Prostate gland (tissue), 2 donors: ENCODE data around the gene TTLL6. TPM values are rescaled to one million over a fixed set of nuclear protein-coding genes. Genes with fewer than 3 reads are reported as not detected.

Source experiments
- DNase-seq: peaks from one replicate; pipeline ENCODE4 v3.0.0-alpha.2; 2019; ENCODE audit warnings: low spot score
- H3K27ac ChIP-seq, 2 donors: fragments of 200-600 bp; sonication (generic); 2 replicates each; pipeline ENCODE4 v1.5.1; 2017 to 2019
- H3K27me3 ChIP-seq: fragments of 200-600 bp; sonication (generic); replicated peaks from 2 replicates; pipeline ENCODE4 v1.5.1; 2019; ENCODE audit not compliant: insufficient read depth
- H3K36me3 ChIP-seq, 2 donors: fragments of 200-600 bp; sonication (generic); 1 replicate in 1 of 2; 2 replicates in 1 of 2; pipeline versions ENCODE4 v1.5.1 to v1.8.1; 2017 to 2019
- H3K4me1 ChIP-seq: fragments of 200-600 bp; sonication (generic); replicated peaks from 2 replicates; pipeline ENCODE4 v1.5.1; 2019
- H3K4me3 ChIP-seq, 2 donors: fragments of 200-600 bp; sonication (generic); 2 replicates each; pipeline ENCODE4 v1.5.1; 2017 to 2019
- H3K9me3 ChIP-seq: fragments of 200-600 bp; sonication (generic); 2 replicates; pipeline ENCODE4 v1.5.1; 2017
- POLR2A ChIP-seq: fragments of 450-650 bp; IDR thresholded peaks from one replicate; pipeline ENCODE4 v1.6.1; 2016; ENCODE audit warnings: antibody characterized with exemption, mild to moderate bottlenecking
- POLR2AphosphoS5 ChIP-seq: sonication (generic); formaldehyde crosslinking; IDR thresholded peaks from one replicate; pipeline ENCODE4 v1.6.1; 2017; ENCODE audit warnings: antibody characterized with exemption
- WGBS: methylation state at CpG from one replicate; pipeline ENCODE4 v1.1.5; 2018; 5-methylcytosine and 5-hydroxymethylcytosine counted together
- intact Hi-C: fragments of 100-400 bp; cut with DNase I; formaldehyde crosslinking; loops from one replicate; pipeline ENCODE4 v1.14.2; 2022
- total RNA-seq, 2 donors: library from RNA; depleted of rRNA; stranded (reverse); fragments of >200 nt; gene quantifications; one replicate each; pipeline ENCODE4 v1.1.0, GENCODE V29; 2016
- TF ChIP-seq, protein P1 (sequence below), 4 experiments: fragments of 200-600 bp in 2 of 4; fragments of 450-650 bp in 2 of 4; sonication (generic) in 2 of 4; IDR thresholded peaks; 1 replicate in 3 of 4; 2 replicates in 1 of 4; pipeline ENCODE4 v1.5.1; 2016 to 2019; ENCODE audit warnings: antibody characterized with exemption in 4 of 4, mild to moderate bottlenecking in 2 of 4, moderate library complexity in 2 of 4

Gene TTLL6
- total RNA-seq: 1 to 10 TPM in 1 of 2 donors, under 1 TPM in 1; 0.23 to 4.0 TPM

DNA sequence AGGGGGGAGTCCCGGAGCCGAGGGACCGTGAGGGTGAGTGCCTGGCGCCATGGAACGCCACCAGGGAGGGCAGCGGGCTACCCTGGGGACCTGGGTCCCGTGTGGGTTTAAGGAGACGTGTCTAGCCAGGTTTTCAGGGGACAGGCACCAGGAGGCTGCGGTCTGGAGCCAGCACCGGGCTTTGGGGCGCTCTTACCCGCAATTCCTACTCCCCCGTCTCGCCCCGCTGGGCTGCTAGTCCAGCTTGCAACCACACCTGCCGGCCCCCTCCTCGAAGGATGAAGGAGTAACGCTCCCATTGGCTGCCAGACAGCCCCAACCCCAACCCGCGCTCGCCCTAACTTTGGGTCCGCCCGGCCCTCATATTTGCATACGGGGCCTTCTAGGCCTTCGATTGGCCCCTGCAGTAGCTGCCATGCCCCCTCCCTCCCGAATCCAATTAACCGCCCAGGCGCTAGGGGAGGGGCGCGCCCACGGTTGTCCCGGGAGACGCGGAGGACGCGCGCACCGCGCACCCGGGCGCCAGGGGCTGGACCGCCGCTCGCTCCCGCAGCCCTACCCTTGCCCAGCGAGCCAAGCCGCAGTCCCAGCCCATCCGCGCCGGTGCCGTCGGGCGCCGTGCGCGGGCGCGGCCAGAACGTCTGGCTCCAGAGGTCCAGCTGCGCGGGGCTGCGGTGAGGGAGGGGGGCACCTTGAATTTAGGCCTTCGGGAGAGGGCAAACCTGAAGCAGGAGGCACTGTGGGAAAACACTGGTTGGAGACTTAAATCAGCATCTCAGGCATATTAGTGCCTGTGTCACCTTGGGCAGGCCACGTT lies at the start of gene TTLL6:
Gene TTLL6, minus strand, starts transcription at position 456 of the 817 bp plus-strand sequence. Its CDS starts 157 bp downstream, at position 299.
- H3K27ac ChIP-seq: peak within 1 kb of the TSS in 1 of 2 donors; percentile 69
- H3K4me1 ChIP-seq: no peaks in the 10 kb centered on the region
- H3K36me3 ChIP-seq: no peaks in the 10 kb centered on the region
- no peaks in the 10 kb centered on the region for H3K9me3 ChIP-seq
- H3K27me3 ChIP-seq: no peaks in the 10 kb centered on the region
- WGBS: 2% methylated on average over 44 of the region's 64 CpGs
- peak within 1 kb of the TSS; percentile 20 to 24 for H3K4me3 ChIP-seq
- intact Hi-C loops: no loop called here
- TF ChIP-seq POLR2AphosphoS5 (peak; percentile 87), POLR2A (peak; percentile 15)
- TF ChIP-seq, protein P1, sequence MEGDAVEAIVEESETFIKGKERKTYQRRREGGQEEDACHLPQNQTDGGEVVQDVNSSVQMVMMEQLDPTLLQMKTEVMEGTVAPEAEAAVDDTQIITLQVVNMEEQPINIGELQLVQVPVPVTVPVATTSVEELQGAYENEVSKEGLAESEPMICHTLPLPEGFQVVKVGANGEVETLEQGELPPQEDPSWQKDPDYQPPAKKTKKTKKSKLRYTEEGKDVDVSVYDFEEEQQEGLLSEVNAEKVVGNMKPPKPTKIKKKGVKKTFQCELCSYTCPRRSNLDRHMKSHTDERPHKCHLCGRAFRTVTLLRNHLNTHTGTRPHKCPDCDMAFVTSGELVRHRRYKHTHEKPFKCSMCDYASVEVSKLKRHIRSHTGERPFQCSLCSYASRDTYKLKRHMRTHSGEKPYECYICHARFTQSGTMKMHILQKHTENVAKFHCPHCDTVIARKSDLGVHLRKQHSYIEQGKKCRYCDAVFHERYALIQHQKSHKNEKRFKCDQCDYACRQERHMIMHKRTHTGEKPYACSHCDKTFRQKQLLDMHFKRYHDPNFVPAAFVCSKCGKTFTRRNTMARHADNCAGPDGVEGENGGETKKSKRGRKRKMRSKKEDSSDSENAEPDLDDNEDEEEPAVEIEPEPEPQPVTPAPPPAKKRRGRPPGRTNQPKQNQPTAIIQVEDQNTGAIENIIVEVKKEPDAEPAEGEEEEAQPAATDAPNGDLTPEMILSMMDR (IDR thresholded peaks at IDR 0.05): peak in 1 of 4 experiments; percentile 7
- peak; percentile 91 for DNase-seq

DNA sequence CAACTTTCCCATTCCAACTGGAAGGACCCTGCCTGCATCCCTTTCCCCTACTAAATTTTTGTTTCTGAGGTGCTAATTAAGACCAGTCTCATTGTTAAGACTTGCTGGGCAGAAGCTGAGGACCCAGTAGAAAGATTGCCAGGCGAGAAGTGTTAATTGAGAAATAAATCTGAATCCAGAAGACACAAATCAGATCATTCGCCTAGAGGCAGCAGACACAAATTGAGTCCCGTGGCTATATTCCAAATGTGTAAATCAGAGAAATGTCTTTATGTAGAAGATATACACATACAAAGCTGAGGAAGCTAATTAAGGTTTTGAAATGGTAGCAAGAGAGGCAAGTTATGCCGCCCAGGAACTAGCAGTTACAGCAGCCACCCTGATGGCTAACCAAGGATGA lies 43.4 kb upstream of the TTLL6 start:
- no peaks in the 10 kb centered on the region for H3K9me3 ChIP-seq
- WGBS: 94% methylated on average over 4 of the region's 4 CpGs
- H3K4me3 ChIP-seq: no peak overlapping the region
- H3K36me3 ChIP-seq: peaks cover 6 to 28% of the 10 kb centered on the region in 2 donors
- H3K27me3 ChIP-seq: no peaks in the 10 kb centered on the region
- no peaks in the 10 kb centered on the region for H3K4me1 ChIP-seq
- TF ChIP-seq POLR2A (no peak), POLR2AphosphoS5 (no peak)
- TF ChIP-seq, protein P1 (IDR thresholded peaks at IDR 0.05): no peak
- DNase-seq: no peak
- intact Hi-C loops: no loop called here
- H3K27ac ChIP-seq: no peak overlapping the region

DNA sequence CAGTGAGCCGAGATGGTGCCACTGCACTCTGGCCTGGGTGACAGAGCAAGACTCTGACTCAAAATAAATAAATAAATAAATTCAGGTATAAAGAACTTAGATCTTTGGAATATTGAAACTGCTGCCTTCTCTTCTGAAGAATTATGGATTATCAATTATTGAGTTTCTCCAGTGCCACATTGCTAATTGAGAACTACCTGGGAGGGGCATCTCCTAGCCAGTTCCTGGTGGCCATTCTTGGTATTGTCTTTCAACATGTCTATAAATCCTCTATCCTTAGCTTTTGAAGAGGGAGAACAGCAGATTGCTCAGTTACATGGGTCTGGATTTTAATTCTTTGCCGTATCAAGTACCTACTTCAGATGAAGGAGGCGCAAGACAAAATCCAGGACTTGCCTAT lies 43.0 kb upstream of the TTLL6 start:
- TF ChIP-seq POLR2AphosphoS5 (no peak), POLR2A (no peak)
- TF ChIP-seq, protein P1 (IDR thresholded peaks at IDR 0.05): no peak
- Histone ChIP-seq H3K4me1 (no peaks in the 10 kb centered on the region), H3K4me3 (no peak overlapping the region), H3K27ac (no peak overlapping the region), H3K36me3 (peaks cover 6 to 28% of the 10 kb centered on the region in 2 donors), H3K27me3 (no peaks in the 10 kb centered on the region), H3K9me3 (no peaks in the 10 kb centered on the region)
- intact Hi-C loops: no loop called here
- no peak for DNase-seq
- 98% methylated on average over 3 of the region's 3 CpGs for WGBS

DNA sequence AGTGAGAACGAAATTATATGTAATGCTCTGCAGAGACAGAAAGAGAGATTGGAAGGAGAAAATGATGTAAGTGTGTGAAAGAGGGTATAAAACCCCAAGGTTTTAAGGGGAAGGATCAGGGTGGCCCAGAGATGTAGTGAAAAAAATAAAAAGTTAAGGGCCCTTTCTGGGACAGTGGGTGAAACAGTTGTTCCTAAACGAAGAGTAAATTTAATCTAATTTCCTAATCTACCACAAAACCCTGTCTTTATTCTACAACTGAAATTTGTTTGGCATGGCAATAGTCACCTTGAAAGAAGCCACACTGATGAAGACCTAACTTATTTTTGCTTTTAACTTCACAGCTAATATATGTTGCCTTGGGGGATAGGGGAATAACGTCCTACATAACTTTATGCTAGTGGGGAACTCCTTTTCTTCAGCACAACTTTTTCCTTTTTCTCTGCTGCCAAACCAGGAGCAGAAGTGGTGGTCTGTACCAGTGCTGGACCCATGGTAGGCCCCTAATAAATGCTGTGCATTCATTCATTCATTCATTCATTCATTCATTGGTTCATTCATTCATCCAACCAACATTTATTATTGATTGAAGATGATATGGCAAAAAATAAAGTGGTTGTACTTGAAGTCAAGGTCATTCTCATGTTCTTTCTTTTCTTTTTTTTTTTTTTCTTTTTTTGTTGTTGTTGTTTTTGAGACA lies 39.2 kb upstream of the TTLL6 start:
- Histone ChIP-seq H3K27me3 (no peaks in the 10 kb centered on the region), H3K27ac (no peak overlapping the region), H3K4me3 (no peak overlapping the region), H3K9me3 (no peaks in the 10 kb centered on the region), H3K36me3 (peaks cover 0 to 9% of the 10 kb centered on the region in 2 donors), H3K4me1 (no peaks in the 10 kb centered on the region)
- TF ChIP-seq POLR2AphosphoS5 (no peak), POLR2A (no peak)
- TF ChIP-seq, protein P1 (IDR thresholded peaks at IDR 0.05): no peak
- DNase-seq: no peak
- WGBS: 60% methylated on average over 3 of the region's 3 CpGs
- intact Hi-C loops: no loop called here
